A549 (cell line): ENCODE results near the gene ITGA11. TPM values are rescaled to one million over a fixed set of nuclear protein-coding genes. Genes with fewer than 3 reads are reported as not detected.

ENCODE experiments used
- ATAC-seq, 2 experiments: fragments of 200-7000 bp in 1 of 2; fragments of >200 bp in 1 of 2; cut with Nextera tagmentation in 1 of 2; cut with Tn5 transposase in 1 of 2; 3 replicates each; pipeline versions ENCODE4 v1.8.0 to v1.9.1; 2018 to 2020; ENCODE audit warnings: mild to moderate bottlenecking in 1 of 2, moderate library complexity in 1 of 2
- CTCF ChIA-PET: fragments of 300-600 bp; sonication (Branson Sonifier 250); formaldehyde crosslinking; extraction: SDS; loops from one replicate; lab custom pipeline; 2021; ENCODE audit warnings: antibody characterized with exemption, inconsistent platforms; lab: Yijun Ruan, JAX
- POLR2A ChIA-PET: fragments of 350-600 bp; formaldehyde crosslinking; extraction: SDS; loops from one replicate; lab custom pipeline; 2021; ENCODE audit warnings: antibody characterized with exemption, inconsistent platforms; lab: Yijun Ruan, JAX
- DNase-seq, 2 experiments: peaks; one replicate each; pipeline versions ENCODE4 v3.0.0 to v3.0.0-alpha.2; 2011 to 2016; ENCODE audit warnings: low read depth in 1 of 2, low spot score in 1 of 2
- FAIRE-seq: peaks from 2 replicates; lab custom pipeline; 2011; peaks lifted over from hg19 to GRCh38; lab: Jason Lieb, UNC
- H3K27ac ChIP-seq, 2 experiments: fragments of >200 bp; sonication (Bioruptor Twin); formaldehyde crosslinking; 3 replicates each; pipeline ENCODE4 v1.5.1; 2016 to 2017
- H3K4me1 ChIP-seq: fragments of >200 bp; sonication (Bioruptor Twin); formaldehyde crosslinking; 3 replicates; pipeline ENCODE4 v1.6.1; 2016
- H3K4me2 ChIP-seq: fragments of >200 bp; sonication (Bioruptor Twin); formaldehyde crosslinking; 3 replicates; pipeline ENCODE4 v1.6.1; 2016
- H3K4me3 ChIP-seq: fragments of >200 bp; sonication (Bioruptor Twin); formaldehyde crosslinking; 3 replicates; pipeline ENCODE4 v1.5.1; 2016
- H3K9me3 ChIP-seq: fragments of >200 bp; sonication (Bioruptor Twin); formaldehyde crosslinking; 3 replicates; pipeline ENCODE4 v1.6.1; 2016
- BCL3 ChIP-seq: fragments of >200 bp; sonication (Bioruptor Twin); formaldehyde crosslinking; IDR thresholded peaks from 3 replicates; pipeline ENCODE4 v1.6.1; 2016
- CBX8 ChIP-seq: fragments of 200-600 bp; sonication (generic); IDR thresholded peaks from 2 replicates; pipeline ENCODE4 v1.6.1; 2016
- CHD2 ChIP-seq: fragments of 150-350 bp; IDR thresholded peaks from 2 replicates; pipeline ENCODE4 v1.6.1; 2014; ENCODE audit warnings: low read length; ENCODE audit not compliant: partially characterized antibody
- CHD4 ChIP-seq: fragments of 200-600 bp; sonication (generic); IDR thresholded peaks from 2 replicates; pipeline ENCODE4 v1.6.1; 2016; ENCODE audit warnings: antibody characterized with exemption, mild to moderate bottlenecking, borderline replicate concordance
- E2F6 ChIP-seq: IDR thresholded peaks from 2 replicates; pipeline ENCODE4 v1.6.1; 2012; ENCODE audit warnings: low read depth, borderline replicate concordance
- EP300 ChIP-seq, 2 experiments: fragments of >200 bp; sonication (Bioruptor Twin); formaldehyde crosslinking; IDR thresholded peaks; 2 replicates in 1 of 2; 3 replicates in 1 of 2; pipeline ENCODE4 v1.6.1; 2016 to 2017
- ESRRA ChIP-seq: fragments of 150-350 bp; IDR thresholded peaks from 2 replicates; pipeline ENCODE4 v1.6.1; 2014; ENCODE audit warnings: mild to moderate bottlenecking, low read length, borderline replicate concordance
- FOSL2 ChIP-seq, 2 experiments: fragments of 450-650 bp in 1 of 2; fragments of >200 bp in 1 of 2; sonication (Bioruptor Twin) in 1 of 2; formaldehyde crosslinking; IDR thresholded peaks; 2 replicates each; pipeline versions ENCODE4 v1.5.0 to v1.6.1; 2016 to 2020; ENCODE audit warnings: mild to moderate bottlenecking in 1 of 2, moderate library complexity in 1 of 2
- FOXS1 ChIP-seq: fragments of 250-450 bp; sonication (Bioruptor Pico); IDR thresholded peaks from 2 replicates; pipeline ENCODE4 v1.5.0; 2020; ENCODE audit warnings: mild to moderate bottlenecking, moderate library complexity
- GATA3 ChIP-seq: IDR thresholded peaks from 2 replicates; pipeline ENCODE4 v1.6.1; 2012; ENCODE audit warnings: borderline replicate concordance
- HDAC2 ChIP-seq: fragments of 200-600 bp; sonication (generic); IDR thresholded peaks from 2 replicates; pipeline ENCODE4 v1.6.1; 2016
- HMGXB4 ChIP-seq: fragments of 250-450 bp; sonication (Bioruptor Pico); IDR thresholded peaks from 2 replicates; pipeline ENCODE4 v1.5.0; 2021; ENCODE audit warnings: mild to moderate bottlenecking, moderate library complexity, borderline replicate concordance
- JUN ChIP-seq, 2 experiments: fragments of >200 bp; sonication (Bioruptor Twin); formaldehyde crosslinking; IDR thresholded peaks; 2 replicates in 1 of 2; 3 replicates in 1 of 2; pipeline ENCODE4 v1.6.1; 2016 to 2017
- JUNB ChIP-seq: fragments of >200 bp; sonication (Bioruptor Twin); formaldehyde crosslinking; IDR thresholded peaks from 2 replicates; pipeline ENCODE4 v1.6.1; 2016
- KDM1A ChIP-seq: fragments of 200-600 bp; sonication (generic); IDR thresholded peaks from 2 replicates; pipeline ENCODE4 v1.6.1; 2016; ENCODE audit warnings: low read depth, mild to moderate bottlenecking
- KDM5A ChIP-seq: fragments of 200-600 bp; sonication (generic); IDR thresholded peaks from 2 replicates; pipeline ENCODE4 v1.6.1; 2016; ENCODE audit warnings: antibody characterized with exemption, mild to moderate bottlenecking
- MAFK ChIP-seq: fragments of 450-650 bp; IDR thresholded peaks from 2 replicates; pipeline ENCODE4 v1.6.1; 2014; ENCODE audit not compliant: partially characterized antibody
- MYC ChIP-seq: IDR thresholded peaks from 2 replicates; pipeline ENCODE4 v1.6.1; 2012; ENCODE audit warnings: mild to moderate bottlenecking, inconsistent platforms, low read length, improper control_type of control experiment, borderline replicate concordance
- NFE2L2 ChIP-seq: fragments of 150-350 bp; conservative IDR thresholded peaks from 2 replicates; pipeline ENCODE4 v1.6.1; 2014; ENCODE audit warnings: low read length
- NPAS2 ChIP-seq: fragments of 250-450 bp; sonication (Bioruptor Pico); IDR thresholded peaks from 2 replicates; pipeline ENCODE4 v1.8.0; 2022; ENCODE audit warnings: mild to moderate bottlenecking, moderate library complexity, borderline replicate concordance
- PHF8 ChIP-seq: fragments of 200-600 bp; sonication (generic); IDR thresholded peaks from 2 replicates; pipeline ENCODE4 v1.6.1; 2016; ENCODE audit warnings: low read depth, mild to moderate bottlenecking, antibody characterized with exemption, moderate library complexity, borderline replicate concordance
- POLR2A ChIP-seq: IDR thresholded peaks from 2 replicates; pipeline ENCODE4 v1.6.1; 2012; ENCODE audit warnings: mild to moderate bottlenecking, low read length
- POLR2AphosphoS2 ChIP-seq: conservative IDR thresholded peaks from 2 replicates; pipeline ENCODE4 v1.6.1; 2012; ENCODE audit warnings: low read length, improper control_type of control experiment, inconsistent platforms
- RAD21 ChIP-seq, 2 experiments: fragments of >200 bp in 1 of 2; sonication (Bioruptor Twin) in 1 of 2; formaldehyde crosslinking in 1 of 2; IDR thresholded peaks in 1 of 2; conservative IDR thresholded peaks in 1 of 2; 2 replicates in 1 of 2; 3 replicates in 1 of 2; pipeline ENCODE4 v1.6.1; 2012 to 2018; ENCODE audit warnings: inconsistent platforms in 1 of 2
- RCOR1 ChIP-seq: fragments of 150-350 bp; IDR thresholded peaks from 2 replicates; pipeline ENCODE4 v1.6.1; 2014; ENCODE audit warnings: antibody characterized with exemption, low read length, low read depth
- RNF2 ChIP-seq: fragments of 200-600 bp; sonication (generic); IDR thresholded peaks from 2 replicates; pipeline ENCODE4 v1.6.1; 2016; ENCODE audit warnings: low read depth, mild to moderate bottlenecking, antibody characterized with exemption, moderate library complexity, borderline replicate concordance
- SREBF2 ChIP-seq: fragments of 450-650 bp; IDR thresholded peaks from 2 replicates; pipeline ENCODE4 v1.6.1; 2014; ENCODE audit warnings: mild to moderate bottlenecking, moderate library complexity
- TFCP2L1 ChIP-seq: fragments of 250-450 bp; sonication (Bioruptor Pico); IDR thresholded peaks from 2 replicates; pipeline ENCODE4 v1.5.0; 2021; ENCODE audit warnings: mild to moderate bottlenecking
- TP53 ChIP-seq: fragments of 250-450 bp; sonication (Bioruptor Pico); IDR thresholded peaks from 2 replicates; pipeline ENCODE4 v1.5.0; 2021; ENCODE audit warnings: mild to moderate bottlenecking, moderate library complexity
- ZC3H11A ChIP-seq: fragments of 450-650 bp; IDR thresholded peaks from 2 replicates; pipeline ENCODE4 v1.6.1; 2014; ENCODE audit warnings: antibody characterized with exemption, mild to moderate bottlenecking
- ZFP36 ChIP-seq: fragments of 450-650 bp; IDR thresholded peaks from 2 replicates; pipeline ENCODE4 v1.6.1; 2014; ENCODE audit warnings: borderline replicate concordance; ENCODE audit not compliant: partially characterized antibody
- ZSCAN20 ChIP-seq: fragments of 250-450 bp; sonication (Bioruptor Pico); IDR thresholded peaks from 2 replicates; pipeline ENCODE4 v1.8.0; 2022; ENCODE audit warnings: mild to moderate bottlenecking, moderate library complexity
- WGBS: methylation state at CpG from one replicate; pipeline ENCODE4 v1.1.6; 2017; ENCODE audit errors: missing lambda C conversion rate; 5-methylcytosine and 5-hydroxymethylcytosine counted together
- polyA plus RNA-seq, 4 experiments: library from polyadenylated mRNA; depleted of rRNA in 3 of 4; stranded (reverse); fragments of >200 nt; fragmentation: RNase III in 1 of 4; extraction: RNeasy Plus Mini Kit Qiagen cat#74134 plus additional on column Dnase treatment in 1 of 4; gene quantifications; 2 replicates in 3 of 4; 3 replicates in 1 of 4; pipeline ENCODE4 v1.2.3, GENCODE V29; 2011 to 2017
- TF ChIP-seq, protein P1 (sequence below): fragments of 150-350 bp; IDR thresholded peaks from 2 replicates; pipeline ENCODE4 v1.6.1; 2014; ENCODE audit warnings: low read depth, mild to moderate bottlenecking, low read length
- TF ChIP-seq, protein P2 (sequence below): IDR thresholded peaks from 2 replicates; pipeline ENCODE4 v1.6.1; 2012

Gene ITGA11
- polyA plus RNA-seq, 2 of the 4 experiments (the other 2 are of a cell fraction) = 8.3 to 17.2 TPM

DNA sequence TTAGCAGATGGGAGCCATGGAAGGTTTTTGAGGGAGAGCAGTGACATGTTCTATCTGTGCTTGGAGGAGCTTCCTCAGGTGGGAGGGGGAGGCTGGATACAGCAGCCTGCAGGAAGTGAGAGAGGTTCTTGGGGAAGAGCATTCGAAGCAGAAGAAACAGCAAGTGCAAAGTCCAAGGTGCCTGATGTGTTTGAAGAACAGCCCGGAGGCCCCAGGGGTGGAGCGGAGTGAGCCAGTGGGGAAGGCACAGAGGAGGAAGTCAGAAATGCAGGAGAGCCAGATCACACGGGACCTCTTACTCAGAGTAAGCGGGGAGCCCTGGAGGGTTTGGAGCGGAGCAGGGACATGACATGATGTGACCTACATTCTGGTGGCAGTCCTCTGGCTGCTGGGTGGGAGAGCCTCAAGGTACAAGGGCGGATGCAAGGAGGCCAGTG lies 10.8 kb downstream of the ITGA11 start:
- DNase-seq (peak; percentile 60 to 80), ATAC-seq (peak; percentile 69 to 81; a peak in 5 of 6 replicates), FAIRE-seq (no peak)
- H3K27ac ChIP-seq = peak overlapping the region; percentile 79 to 82
- POLR2A ChIA-PET = no interaction called here
- H3K9me3 ChIP-seq = no peaks in the 10 kb centered on the region
- peaks cover 52% of the 10 kb centered on the region for H3K4me1 ChIP-seq
- TF ChIP-seq, protein P1, sequence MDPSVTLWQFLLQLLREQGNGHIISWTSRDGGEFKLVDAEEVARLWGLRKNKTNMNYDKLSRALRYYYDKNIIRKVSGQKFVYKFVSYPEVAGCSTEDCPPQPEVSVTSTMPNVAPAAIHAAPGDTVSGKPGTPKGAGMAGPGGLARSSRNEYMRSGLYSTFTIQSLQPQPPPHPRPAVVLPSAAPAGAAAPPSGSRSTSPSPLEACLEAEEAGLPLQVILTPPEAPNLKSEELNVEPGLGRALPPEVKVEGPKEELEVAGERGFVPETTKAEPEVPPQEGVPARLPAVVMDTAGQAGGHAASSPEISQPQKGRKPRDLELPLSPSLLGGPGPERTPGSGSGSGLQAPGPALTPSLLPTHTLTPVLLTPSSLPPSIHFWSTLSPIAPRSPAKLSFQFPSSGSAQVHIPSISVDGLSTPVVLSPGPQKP = no peak
- TF ChIP-seq ZC3H11A (no peak), POLR2A (no peak; the same call in 1 of the 2 replicates), FOSL2 (IDR thresholded peaks at IDR 0.05) (no peak), FOSL2 (CRISPR knock-in tag; IDR thresholded peaks at IDR 0.05) (0 out of 2 replicates have a peak, but pooled peaks have one; percentile 5), CBX8 (no peak), BCL3 (no peak), RNF2 (no peak), EP300 (IDR thresholded peaks at IDR 0.05) (no peak), RAD21 (conservative IDR thresholded peaks at IDR 0.05 in 1 of 2, IDR thresholded peaks at IDR 0.05 in 1 of 2) (no peak; a peak in 1 of 5 replicates), NPAS2 (CRISPR knock-in tag) (no peak), ESRRA (0 out of 2 replicates have a peak, but pooled peaks have one; percentile 46), KDM1A (peak; percentile 63), FOXS1 (no peak), HMGXB4 (no peak), CHD4 (no peak), HDAC2 (no peak), TP53 (CRISPR knock-in tag) (no peak), E2F6 (no peak), NFE2L2 (no peak), SREBF2 (no peak), ZFP36 (peak; percentile 92), JUN (IDR thresholded peaks at IDR 0.05) (no peak), MYC (no peak), ZSCAN20 (CRISPR knock-in tag) (no peak), POLR2AphosphoS2 (no peak), GATA3 (no peak), MAFK (no peak), TFCP2L1 (CRISPR knock-in tag) (no peak), JUNB (no peak), PHF8 (no peak), CHD2 (no peak), KDM5A (no peak), RCOR1 (no peak)
- TF ChIP-seq, protein P2, sequence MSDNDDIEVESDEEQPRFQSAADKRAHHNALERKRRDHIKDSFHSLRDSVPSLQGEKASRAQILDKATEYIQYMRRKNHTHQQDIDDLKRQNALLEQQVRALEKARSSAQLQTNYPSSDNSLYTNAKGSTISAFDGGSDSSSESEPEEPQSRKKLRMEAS = no peak; the same call in 1 of the 2 replicates
- peak overlapping the region; percentile 17; the same call in 1 of the 3 replicates for H3K4me3 ChIP-seq
- CTCF ChIA-PET = interaction anchor here (1.0 kb wide), 1 partner anchor 9 kb away, joined by 3 read pairs; no protein-coding TSS in a partner anchor
- 40% methylated on average over 7 of the region's 7 CpGs for WGBS
- H3K4me2 ChIP-seq = peak overlapping the region; percentile 67
